ENCODE data around the gene SMIM31.

SMIM31 gene

GRCh38 chr4:164783976-164784375, 30.0 kb downstream of the SMIM31 start:
- DNase-seq (ENCODE audit: low read depth) = no peak

- no peak for DNase-seq (ENCODE audit: low read depth)
These were observed 35.1 kb downstream of the SMIM31 start for GRCh38 chr4:164789047-164789446.

DNA sequence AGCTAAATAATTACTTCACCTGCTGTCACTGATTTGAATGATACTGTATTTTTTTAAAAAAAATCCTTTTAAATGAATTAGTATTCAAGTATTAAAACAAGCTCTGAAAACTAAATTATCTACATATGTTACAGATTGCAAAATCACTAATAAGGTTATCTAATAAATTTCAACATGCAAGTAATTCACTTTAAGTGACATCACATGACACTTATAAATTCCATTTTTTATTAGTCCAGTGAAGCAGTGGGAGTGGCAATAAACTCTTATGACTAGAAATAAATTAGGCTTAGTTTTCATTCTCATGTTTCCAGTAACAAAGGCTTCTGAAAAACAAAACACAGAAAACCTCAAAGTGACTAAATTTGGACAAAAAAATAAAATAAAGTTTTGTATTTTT, 36.3 kb downstream of the SMIM31 start:
- no peak for DNase-seq (ENCODE audit: low read depth)

- DNase-seq (ENCODE audit: low read depth) = no peak
These were observed 45.5 kb downstream of the SMIM31 start for GRCh38 chr4:164799410-164799809.

- DNase-seq (ENCODE audit: low read depth) = no peak
These were observed 46.9 kb downstream of the SMIM31 start for GRCh38 chr4:164800786-164801185.

DNA sequence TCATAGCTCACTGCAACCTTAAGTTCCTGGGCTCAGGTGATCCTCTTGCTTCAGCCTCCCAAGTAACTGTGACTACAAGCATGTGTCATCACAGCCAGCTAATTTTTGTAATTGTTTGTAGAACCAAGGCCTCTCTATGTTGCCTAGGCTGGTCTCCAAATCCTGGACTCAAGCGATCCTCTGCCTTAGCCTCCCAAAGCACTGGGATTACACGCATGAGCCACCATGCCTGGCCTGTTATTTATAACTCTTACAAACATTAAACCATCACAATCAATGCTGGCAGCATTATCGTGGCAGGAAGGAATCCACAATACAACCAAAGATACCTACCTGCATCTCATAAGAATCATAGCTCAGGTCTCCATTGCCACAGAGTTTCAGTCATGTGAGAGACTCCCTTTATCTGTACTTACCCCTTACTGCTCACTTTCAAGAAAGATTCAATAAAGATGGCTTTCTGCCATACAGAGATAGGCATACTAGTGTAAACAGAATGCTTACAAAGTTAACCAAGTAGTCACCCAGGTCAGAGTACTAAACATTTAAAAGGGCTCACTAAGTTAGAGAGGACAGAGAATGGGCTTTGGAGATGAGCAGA, 48.5 kb downstream of the SMIM31 start:
- no peak for DNase-seq (ENCODE audit: low read depth)

GRCh38 chr4:164803702-164804101, 49.8 kb downstream of the SMIM31 start:
- no peak for DNase-seq (ENCODE audit: low read depth)

- peak; percentile 20 for DNase-seq (ENCODE audit: low read depth)
These were observed 53.7 kb downstream of the SMIM31 start for GRCh38 chr4:164807611-164808010.

DNA sequence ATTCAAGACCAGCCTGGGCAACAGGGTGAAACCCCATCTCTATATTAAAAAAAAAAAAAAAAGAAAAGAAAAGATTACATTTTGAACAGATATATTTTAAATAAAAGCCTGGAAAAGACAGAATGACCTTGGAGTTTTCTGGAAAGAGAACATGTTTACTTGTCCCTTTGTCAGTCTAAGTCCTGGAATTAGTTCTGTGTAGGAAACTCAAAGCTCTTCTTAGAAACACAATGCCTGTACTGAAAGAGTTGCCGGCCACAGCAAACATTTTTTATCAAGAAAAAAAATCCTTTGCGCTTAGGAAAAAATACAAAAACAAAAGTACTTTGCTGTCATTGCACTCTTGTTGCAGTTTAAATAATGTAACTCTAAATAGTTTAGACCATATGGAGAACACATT, 59.6 kb downstream of the SMIM31 start:
- no peak for DNase-seq (ENCODE audit: low read depth)

DNA sequence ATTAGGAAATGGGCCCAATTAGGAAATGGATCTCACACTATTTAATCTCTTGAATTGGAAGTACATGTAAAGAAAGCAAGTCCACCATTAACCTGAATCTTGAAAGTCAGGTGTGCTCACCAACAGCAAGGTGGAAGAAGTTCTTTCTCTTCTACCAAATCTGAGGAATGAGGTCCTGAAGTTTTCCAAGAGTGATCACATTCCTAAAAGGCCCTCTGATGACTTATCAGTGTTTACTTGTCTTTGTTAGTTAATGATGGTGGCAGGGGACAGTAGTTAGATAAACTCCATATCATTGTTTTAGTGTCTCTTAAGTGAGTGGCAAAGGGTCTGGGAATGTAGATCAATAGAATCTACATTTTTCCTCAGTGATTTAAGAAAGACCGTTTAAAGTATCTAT, 61.8 kb downstream of the SMIM31 start:
- no peak for DNase-seq (ENCODE audit: low read depth)

GRCh38 chr4:164819366-164819765, 65.4 kb downstream of the SMIM31 start:
- no peak for DNase-seq (ENCODE audit: low read depth)

- DNase-seq (ENCODE audit: low read depth) = no peak
These were observed 67.8 kb downstream of the SMIM31 start for GRCh38 chr4:164821711-164822110.

- no peak for DNase-seq (ENCODE audit: low read depth)
These were observed 70.7 kb downstream of the SMIM31 start for GRCh38 chr4:164824581-164824980.

- no peak for DNase-seq (ENCODE audit: low read depth)
These were observed 75.0 kb downstream of the SMIM31 start for GRCh38 chr4:164828955-164829354.

DNA sequence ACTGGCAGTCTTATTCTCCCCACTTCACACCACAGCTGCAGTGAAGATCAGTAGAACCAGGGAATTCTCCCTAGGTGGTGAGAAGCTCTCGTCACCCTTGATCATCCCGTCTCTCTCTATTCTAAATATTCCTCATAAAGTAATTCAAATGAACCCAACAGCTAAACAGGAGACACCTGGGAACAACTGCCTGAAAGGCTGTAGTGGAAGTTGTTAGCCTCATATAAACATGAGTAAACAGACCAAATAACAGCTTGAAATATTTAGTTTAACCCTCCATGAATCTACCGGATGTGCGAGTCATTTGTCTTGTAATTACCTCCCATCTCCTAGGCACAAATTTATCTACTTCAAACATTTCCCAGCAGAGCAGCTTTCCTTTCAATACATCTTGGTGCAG, 92.6 kb downstream of the SMIM31 start:
- no peak for DNase-seq (ENCODE audit: low read depth)

GRCh38 chr4:164847016-164847415, 93.1 kb downstream of the SMIM31 start:
- no peak for DNase-seq (ENCODE audit: low read depth)

DNA sequence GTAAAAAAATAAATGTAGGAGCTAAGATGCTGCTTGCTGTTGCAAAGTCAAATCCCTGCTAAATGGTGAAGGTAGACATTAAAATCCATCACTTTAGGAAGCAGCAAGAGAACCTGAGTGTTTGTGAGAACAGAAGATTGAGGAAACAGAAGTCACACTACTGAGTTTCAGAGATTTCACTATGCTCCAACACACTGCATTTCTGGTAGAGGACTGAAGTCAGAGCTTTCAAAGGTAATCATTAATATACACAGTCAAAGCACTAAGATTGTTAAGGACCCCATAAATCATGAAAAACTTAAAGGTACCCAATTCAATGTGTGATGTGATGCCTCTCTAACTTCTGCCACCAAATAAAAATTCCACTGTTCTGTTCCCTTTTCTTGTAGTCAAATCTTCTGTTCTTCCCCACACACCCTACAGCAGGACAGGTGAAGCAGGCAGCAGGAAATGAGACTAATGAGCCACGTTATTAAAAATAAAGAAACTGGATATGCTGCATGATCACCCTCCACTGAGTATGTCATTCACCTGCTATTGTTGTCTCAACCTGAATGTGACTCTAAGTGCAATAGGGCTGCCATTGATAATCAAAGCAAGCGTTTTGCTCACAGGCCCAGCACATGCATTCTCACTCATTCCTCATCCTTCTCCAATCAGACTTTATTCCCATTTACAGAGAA, 94.2 kb downstream of the SMIM31 start:
- no peak for DNase-seq (ENCODE audit: low read depth)

Measured in amniotic epithelial cell (primary cell).